Ishikawa (cell line): Measurements from ENCODE around the gene YPEL2.

ENCODE experiments used
- CEBPB ChIP-seq: IDR thresholded peaks from 2 replicates; pipeline ENCODE4 v1.6.1; 2012
- EGR1 ChIP-seq: IDR thresholded peaks from 2 replicates; pipeline ENCODE4 v1.6.1; 2012
- EP300 ChIP-seq: IDR thresholded peaks from 2 replicates; pipeline ENCODE4 v1.6.1; 2012; ENCODE audit warnings: borderline replicate concordance
- FOXM1 ChIP-seq: IDR thresholded peaks from 2 replicates; pipeline ENCODE4 v1.6.1; 2012; ENCODE audit warnings: low read depth, borderline replicate concordance
- RAD21 ChIP-seq: IDR thresholded peaks from 2 replicates; pipeline ENCODE4 v1.6.1; 2012; ENCODE audit warnings: low read depth
- REST ChIP-seq: IDR thresholded peaks from 2 replicates; pipeline ENCODE4 v1.6.1; 2012; ENCODE audit warnings: low read depth, mild to moderate bottlenecking
- TAF1 ChIP-seq: IDR thresholded peaks from 2 replicates; pipeline ENCODE4 v1.6.1; 2012; ENCODE audit warnings: low read depth, mild to moderate bottlenecking
- TCF12 ChIP-seq: IDR thresholded peaks from 2 replicates; pipeline ENCODE4 v1.6.1; 2012; ENCODE audit warnings: low read depth
- YY1 ChIP-seq: IDR thresholded peaks from 2 replicates; pipeline ENCODE4 v1.6.1; 2012; ENCODE audit warnings: low read depth
- TF ChIP-seq, protein P1 (sequence below): IDR thresholded peaks from 2 replicates; pipeline ENCODE4 v1.6.1; 2012
- TF ChIP-seq, protein P2 (sequence below): IDR thresholded peaks from 2 replicates; pipeline ENCODE4 v1.6.1; 2012

- no peak for TF ChIP-seq TCF12
- TF ChIP-seq REST: no peak
- no peak for TF ChIP-seq CEBPB
- TF ChIP-seq, protein P1, sequence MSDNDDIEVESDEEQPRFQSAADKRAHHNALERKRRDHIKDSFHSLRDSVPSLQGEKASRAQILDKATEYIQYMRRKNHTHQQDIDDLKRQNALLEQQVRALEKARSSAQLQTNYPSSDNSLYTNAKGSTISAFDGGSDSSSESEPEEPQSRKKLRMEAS: no peak
- no peak for TF ChIP-seq RAD21
- TF ChIP-seq YY1: no peak
- no peak for TF ChIP-seq TAF1
- TF ChIP-seq EP300: no peak
- TF ChIP-seq, protein P2, sequence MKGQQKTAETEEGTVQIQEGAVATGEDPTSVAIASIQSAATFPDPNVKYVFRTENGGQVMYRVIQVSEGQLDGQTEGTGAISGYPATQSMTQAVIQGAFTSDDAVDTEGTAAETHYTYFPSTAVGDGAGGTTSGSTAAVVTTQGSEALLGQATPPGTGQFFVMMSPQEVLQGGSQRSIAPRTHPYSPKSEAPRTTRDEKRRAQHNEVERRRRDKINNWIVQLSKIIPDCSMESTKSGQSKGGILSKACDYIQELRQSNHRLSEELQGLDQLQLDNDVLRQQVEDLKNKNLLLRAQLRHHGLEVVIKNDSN: no peak
- TF ChIP-seq FOXM1: no peak
- TF ChIP-seq EGR1: no peak
Measured at GRCh38 chr17:59366773-59367656, 35.6 kb downstream of the YPEL2 start.
